Measurements from ENCODE around the gene CAPN2.

DNA sequence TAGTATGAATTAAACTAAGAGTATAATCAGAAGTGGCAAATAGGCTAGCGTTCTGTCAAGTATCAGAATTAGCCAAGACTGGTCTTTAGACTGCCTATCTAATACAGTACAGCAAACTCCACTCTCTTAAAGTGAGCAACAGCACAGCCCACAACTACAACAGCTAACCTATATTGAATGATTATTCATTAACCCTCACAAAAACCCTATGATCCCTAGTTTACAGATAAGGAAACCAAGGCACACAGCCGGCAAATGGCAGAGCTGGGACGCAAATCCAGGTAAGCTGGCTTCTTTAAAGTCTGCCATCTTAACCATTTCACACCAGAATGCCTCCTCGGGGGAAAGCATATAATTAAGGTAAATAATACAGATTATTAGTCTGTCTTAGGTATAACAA, 81.4 kb downstream of the CAPN2 start:
- TF ChIP-seq CTCF (IDR thresholded peaks at IDR 0.05) (no peak), EZH2 (IDR thresholded peaks at IDR 0.05; ENCODE audit: borderline replicate concordance, insufficient read depth, low read depth, low read length, poor library complexity, severe bottlenecking) (no peak)
